OCI-LY3 (cell line): Measurements from ENCODE around the gene SRSF6.
"Not testable (repeated sequence)": the region's sequence is repeated elsewhere in the genome, so short reads cannot be mapped to it uniquely, and the experiment has no call there.

Experiments used
- H2AFZ ChIP-seq: fragments of 200-600, 300-600 bp; shearing (Covaris generic); 2 replicates; pipeline ENCODE4 v1.6.0; 2014; ENCODE audit warnings: antibody characterized with exemption, low read depth, low read length
- H3K27ac ChIP-seq: fragments of 200-600, 300-600 bp; sonication (generic); 2 replicates; pipeline ENCODE4 v1.5.1; 2014; ENCODE audit warnings: mild to moderate bottlenecking, low read length, moderate library complexity, mixed read lengths
- H3K27me3 ChIP-seq: fragments of 200-600, 300-600 bp; sonication (generic); 2 replicates; pipeline ENCODE4 v1.6.1; 2014; ENCODE audit warnings: low read depth, low read length, mixed read lengths
- H3K36me3 ChIP-seq: fragments of 200-600, 300-600 bp; sonication (generic); replicated peaks from 2 replicates; pipeline ENCODE3; 2014; ENCODE audit warnings: low read depth, low read length, mixed read lengths
- H3K4me1 ChIP-seq: fragments of 300-600, 200-600 bp; sonication (generic); 2 replicates; pipeline ENCODE4 v1.6.1; 2014; ENCODE audit warnings: low read length, mixed read lengths
- H3K4me2 ChIP-seq: fragments of 200-600, 300-600 bp; sonication (generic); 2 replicates; pipeline ENCODE4 v1.6.1; 2014; ENCODE audit warnings: low read length, mixed read lengths
- H3K4me3 ChIP-seq: fragments of 300-600, 200-600 bp; sonication (generic); 2 replicates; pipeline ENCODE4 v1.5.1; 2014; ENCODE audit warnings: antibody characterized with exemption, mild to moderate bottlenecking, low read length, moderate library complexity
- H3K79me2 ChIP-seq: fragments of 300-600, 200-600 bp; shearing (Covaris generic); 2 replicates; pipeline ENCODE4 v1.6.1; 2014; ENCODE audit warnings: mild to moderate bottlenecking, low read length, mixed read lengths
- H3K9ac ChIP-seq: fragments of 300-600, 200-600 bp; shearing (Covaris generic); 2 replicates; pipeline ENCODE4 v1.6.0; 2014; ENCODE audit warnings: mild to moderate bottlenecking, low read length, moderate library complexity
- H3K9me3 ChIP-seq: fragments of 200-600, 300-600 bp; shearing (Covaris generic); 2 replicates; pipeline ENCODE4 v1.6.1; 2014; ENCODE audit warnings: low read length, mixed read lengths; ENCODE audit not compliant: insufficient read depth
- H4K20me1 ChIP-seq: fragments of 200-600, 300-600 bp; sonication (generic); 2 replicates; pipeline ENCODE4 v1.6.1; 2016; ENCODE audit warnings: low read length, mixed read lengths; ENCODE audit not compliant: insufficient read depth
- EZH2phosphoT487 ChIP-seq: fragments of 200-600 bp; shearing (Covaris generic); IDR thresholded peaks from 2 replicates; pipeline ENCODE4 v1.6.1; 2018; ENCODE audit warnings: antibody characterized with exemption, mixed run types, low read depth
- TF ChIP-seq, protein P1 (sequence below): fragments of 200-600, 300-600 bp; sonication (generic); IDR thresholded peaks from 2 replicates; pipeline ENCODE4 v1.5.1; 2014; ENCODE audit warnings: antibody characterized with exemption, low read length, low read depth

The SRSF6 gene

DNA sequence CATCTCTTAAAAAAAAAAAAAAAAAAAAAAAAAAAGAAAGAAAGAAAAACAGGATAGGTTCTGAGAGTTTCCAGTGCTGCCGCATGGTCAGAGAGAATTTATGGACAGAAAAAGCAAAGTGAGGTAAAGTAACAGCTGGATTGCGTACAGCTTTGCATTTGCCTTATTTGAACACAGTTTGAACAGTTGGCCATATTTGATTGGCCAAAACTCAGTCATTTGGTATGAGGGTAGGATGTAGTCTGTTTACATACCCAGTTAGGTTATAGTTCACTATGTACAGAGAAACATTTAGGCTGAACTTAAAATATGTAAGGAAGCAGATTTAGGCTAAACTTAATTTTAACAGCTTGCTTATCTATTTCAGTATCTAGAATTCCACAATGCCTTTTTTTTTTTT is 32.3 kb downstream of the SRSF6 start:
- Histone ChIP-seq H4K20me1 (no peaks in the 10 kb centered on the region), H3K27ac (no peak overlapping the region), H3K4me2 (no peak overlapping the region), H3K4me1 (no peaks in the 10 kb centered on the region), H3K27me3 (no peaks in the 10 kb centered on the region), H3K4me3 (no peak overlapping the region), H3K36me3 (no peaks in the 10 kb centered on the region), H2AFZ (no peak overlapping the region), H3K79me2 (no peaks in the 10 kb centered on the region), H3K9me3 (peaks cover 4% of the 10 kb centered on the region; the same call in 1 of the 2 replicates), H3K9ac (no peak overlapping the region)
- TF ChIP-seq EZH2phosphoT487: no peak
- TF ChIP-seq, protein P1, sequence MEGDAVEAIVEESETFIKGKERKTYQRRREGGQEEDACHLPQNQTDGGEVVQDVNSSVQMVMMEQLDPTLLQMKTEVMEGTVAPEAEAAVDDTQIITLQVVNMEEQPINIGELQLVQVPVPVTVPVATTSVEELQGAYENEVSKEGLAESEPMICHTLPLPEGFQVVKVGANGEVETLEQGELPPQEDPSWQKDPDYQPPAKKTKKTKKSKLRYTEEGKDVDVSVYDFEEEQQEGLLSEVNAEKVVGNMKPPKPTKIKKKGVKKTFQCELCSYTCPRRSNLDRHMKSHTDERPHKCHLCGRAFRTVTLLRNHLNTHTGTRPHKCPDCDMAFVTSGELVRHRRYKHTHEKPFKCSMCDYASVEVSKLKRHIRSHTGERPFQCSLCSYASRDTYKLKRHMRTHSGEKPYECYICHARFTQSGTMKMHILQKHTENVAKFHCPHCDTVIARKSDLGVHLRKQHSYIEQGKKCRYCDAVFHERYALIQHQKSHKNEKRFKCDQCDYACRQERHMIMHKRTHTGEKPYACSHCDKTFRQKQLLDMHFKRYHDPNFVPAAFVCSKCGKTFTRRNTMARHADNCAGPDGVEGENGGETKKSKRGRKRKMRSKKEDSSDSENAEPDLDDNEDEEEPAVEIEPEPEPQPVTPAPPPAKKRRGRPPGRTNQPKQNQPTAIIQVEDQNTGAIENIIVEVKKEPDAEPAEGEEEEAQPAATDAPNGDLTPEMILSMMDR: no peak

DNA sequence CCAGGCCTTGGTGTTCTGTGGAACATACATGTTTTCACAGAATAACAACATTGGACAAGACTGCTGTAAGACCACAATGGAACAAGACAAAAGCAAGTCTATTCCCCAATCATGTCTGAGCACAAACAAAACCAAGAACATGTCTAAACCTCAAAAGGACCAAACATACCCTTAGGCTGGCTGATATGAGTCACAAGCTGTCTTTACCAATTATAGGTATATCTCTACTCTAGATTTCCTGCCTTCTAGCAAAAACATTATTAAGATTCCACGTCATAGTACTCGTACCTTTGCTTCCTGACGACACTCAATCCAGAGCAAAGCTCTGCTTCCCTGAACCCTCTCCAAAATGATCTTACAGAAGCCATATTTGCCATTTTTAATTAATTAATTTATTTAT is 34.4 kb downstream of the SRSF6 start:
- TF ChIP-seq EZH2phosphoT487: no peak
- TF ChIP-seq, protein P1: no peak
- Histone ChIP-seq H3K79me2 (no peaks in the 10 kb centered on the region), H3K36me3 (no peaks in the 10 kb centered on the region), H3K27ac (no peak overlapping the region), H3K27me3 (no peaks in the 10 kb centered on the region), H3K9ac (no peak overlapping the region), H3K4me3 (no peak overlapping the region), H3K9me3 (peaks cover 1% of the 10 kb centered on the region; the same call in 1 of the 2 replicates), H4K20me1 (no peaks in the 10 kb centered on the region), H3K4me1 (no peaks in the 10 kb centered on the region), H3K4me2 (no peak overlapping the region), H2AFZ (no peak overlapping the region)

GRCh38 chr20:43495388-43495787 is 37.7 kb downstream of the SRSF6 start:
- no peaks in the 10 kb centered on the region for H3K27me3 ChIP-seq
- no peaks in the 10 kb centered on the region for H3K9me3 ChIP-seq
- no peaks in the 10 kb centered on the region for H3K4me1 ChIP-seq
- no peak overlapping the region for H2AFZ ChIP-seq
- TF ChIP-seq, protein P1: no peak
- TF ChIP-seq EZH2phosphoT487: no peak
- H3K4me3 ChIP-seq: no peak overlapping the region
- no peaks in the 10 kb centered on the region for H3K79me2 ChIP-seq
- no peak overlapping the region for H3K4me2 ChIP-seq
- H4K20me1 ChIP-seq: no peaks in the 10 kb centered on the region
- H3K9ac ChIP-seq: no peak overlapping the region
- no peaks in the 10 kb centered on the region for H3K36me3 ChIP-seq
- no peak overlapping the region for H3K27ac ChIP-seq

DNA sequence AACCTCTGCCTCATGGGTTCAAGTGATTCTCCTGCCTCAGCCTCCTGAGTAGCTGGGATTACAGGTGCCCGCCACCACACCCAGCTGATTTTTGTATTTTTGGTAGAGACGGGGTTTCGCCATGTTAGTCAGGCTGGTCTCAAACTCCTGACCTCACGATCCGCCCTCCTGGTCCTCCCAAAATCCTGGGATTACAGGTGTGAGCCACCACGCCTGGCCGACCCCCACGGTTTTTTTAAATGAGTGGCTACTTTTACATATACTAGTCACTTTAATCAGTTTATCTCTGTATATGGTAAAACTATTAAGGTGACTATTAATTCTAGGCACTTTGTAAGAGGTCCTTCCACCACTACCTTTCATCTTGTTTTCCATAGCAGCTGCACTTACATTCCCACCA is 44.3 kb downstream of the SRSF6 start:
- H3K9me3 ChIP-seq, H3K27ac ChIP-seq, H3K4me3 ChIP-seq, H3K27me3 ChIP-seq, H4K20me1 ChIP-seq, H3K4me2 ChIP-seq, H3K79me2 ChIP-seq, H3K4me1 ChIP-seq, H3K36me3 ChIP-seq, H2AFZ ChIP-seq, H3K9ac ChIP-seq: not testable (repeated sequence)

DNA sequence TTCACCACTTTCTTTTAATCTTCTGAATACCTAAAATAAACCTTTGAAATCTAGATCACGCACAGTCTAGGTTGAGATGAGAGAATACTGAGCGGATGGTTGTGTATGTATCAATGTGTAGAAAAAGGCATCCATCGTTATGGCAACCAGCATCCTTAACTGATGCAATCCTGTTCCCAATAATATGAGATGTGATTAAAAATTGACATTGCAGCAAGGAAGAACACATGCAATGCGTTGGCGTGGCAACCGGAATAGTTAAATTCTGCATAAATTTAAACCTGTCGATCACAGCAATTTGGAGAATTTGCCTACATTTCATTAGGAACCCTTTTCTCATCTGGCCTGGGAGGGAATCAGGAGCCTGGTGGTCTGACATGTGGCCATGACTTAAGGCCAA is 48.5 kb downstream of the SRSF6 start:
- no peak overlapping the region for H2AFZ ChIP-seq
- peaks cover 8% of the 10 kb centered on the region; the same call in 1 of the 2 replicates for H3K27me3 ChIP-seq
- H3K79me2 ChIP-seq: no peaks in the 10 kb centered on the region
- H3K4me2 ChIP-seq: no peak overlapping the region
- H3K36me3 ChIP-seq: no peaks in the 10 kb centered on the region
- no peak overlapping the region for H3K4me3 ChIP-seq
- H3K9me3 ChIP-seq: no peaks in the 10 kb centered on the region
- H3K27ac ChIP-seq: no peak overlapping the region
- H3K4me1 ChIP-seq: no peaks in the 10 kb centered on the region
- TF ChIP-seq, protein P1: no peak
- no peak for TF ChIP-seq EZH2phosphoT487
- H4K20me1 ChIP-seq: no peaks in the 10 kb centered on the region
- no peak overlapping the region for H3K9ac ChIP-seq
